ENCODE data around the gene RPL36.
A peak's percentile ranks its signal among the peaks of the same experiment; 100 is the strongest.
"Not testable (repeated sequence)": the region's sequence is repeated elsewhere in the genome, so short reads cannot be mapped to it uniquely, and the experiment has no call there.

The RPL36 gene

DNA sequence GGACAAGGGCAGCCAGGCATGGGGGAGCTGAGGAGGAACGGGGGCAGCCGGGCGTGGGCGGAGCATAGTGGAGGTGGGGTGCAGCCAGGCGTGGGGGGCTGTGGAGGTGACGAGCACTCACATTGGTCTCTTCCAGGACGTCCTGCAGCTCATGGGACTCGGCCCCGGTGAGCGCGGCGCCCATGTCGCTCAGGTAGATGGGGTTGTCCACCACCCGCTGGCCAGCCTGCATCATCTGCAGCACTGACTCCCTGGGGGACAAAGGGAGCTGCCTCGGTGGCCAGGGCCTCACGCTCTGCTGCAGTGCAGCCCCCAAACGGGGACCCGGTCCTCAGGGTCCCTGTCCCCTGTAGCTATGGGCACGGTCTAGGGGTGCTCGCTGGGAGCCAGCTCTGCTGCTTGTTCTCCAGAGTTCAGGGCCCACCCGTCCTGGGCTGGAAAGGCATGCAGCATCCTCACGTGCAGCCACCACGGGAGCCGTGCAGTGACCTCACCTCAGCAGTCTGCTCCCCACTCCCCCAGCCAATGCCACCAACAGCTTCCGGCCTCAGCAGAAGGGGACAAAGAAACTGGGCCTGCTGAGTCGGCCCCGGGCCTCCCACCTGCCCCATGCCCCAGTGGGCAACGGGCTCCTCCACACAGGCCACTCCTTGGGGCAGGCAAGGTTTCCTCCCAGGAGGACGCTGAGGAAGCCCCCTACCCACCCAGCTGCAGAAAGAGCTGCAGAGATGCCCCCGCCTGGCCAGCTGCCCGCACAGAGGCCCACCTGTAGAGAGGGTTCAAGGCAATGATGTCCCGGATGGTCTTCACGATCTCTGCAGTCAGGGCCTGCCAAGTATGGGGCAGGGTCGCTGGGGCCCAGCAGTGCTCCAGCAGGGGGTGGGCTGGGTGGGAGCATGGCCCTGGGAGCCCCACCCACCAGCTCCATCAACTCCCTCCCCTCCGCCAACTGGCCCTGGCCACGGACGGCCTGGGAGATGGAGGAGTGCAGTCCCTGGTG is 17.8 kb downstream of the RPL36 start:
- no peak for DNase-seq

DNA sequence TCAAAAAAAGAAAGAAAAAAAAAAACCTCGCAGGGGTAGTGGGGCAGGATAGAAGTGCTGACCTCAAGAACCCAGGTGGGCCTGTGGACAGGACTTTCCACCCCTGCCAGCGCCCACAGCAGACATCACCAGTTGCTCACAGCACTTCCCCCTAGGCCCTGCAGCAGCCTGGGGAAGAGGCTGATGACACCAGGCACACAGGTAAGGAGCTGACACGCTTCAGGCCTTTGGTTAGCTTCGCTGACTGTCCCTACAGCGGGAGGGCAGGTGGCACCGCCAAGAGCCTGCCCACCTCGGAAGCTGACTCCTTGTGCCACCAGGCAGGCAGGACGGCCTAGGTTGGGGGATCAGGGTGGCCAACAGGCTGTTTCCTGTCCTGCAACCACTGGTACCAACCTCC is 20.9 kb downstream of the RPL36 start:
- DNase-seq: no peak

DNA sequence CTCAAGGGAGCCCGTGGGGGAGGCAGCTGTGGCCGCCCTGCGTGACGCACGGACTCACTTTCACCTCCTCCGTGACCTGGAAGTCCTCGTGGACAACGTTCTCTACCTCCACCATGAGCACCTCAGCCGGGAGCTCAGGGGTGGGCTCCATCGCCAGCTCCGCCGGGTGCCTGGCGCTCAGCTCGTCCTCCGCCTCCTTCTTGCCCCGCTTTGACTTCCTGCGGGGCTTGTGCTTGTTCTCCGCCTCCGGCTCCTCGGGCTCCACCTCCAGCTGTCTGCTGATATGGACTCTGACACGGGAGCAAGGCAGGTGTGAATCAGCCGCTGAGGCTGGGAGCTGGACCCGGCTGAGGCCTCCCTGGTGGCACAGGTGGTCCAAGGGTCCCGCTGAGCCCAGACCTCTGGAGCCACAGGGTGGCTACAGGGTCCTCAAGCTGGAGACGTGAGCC is 21.6 kb downstream of the RPL36 start:
- no peak for DNase-seq

DNA sequence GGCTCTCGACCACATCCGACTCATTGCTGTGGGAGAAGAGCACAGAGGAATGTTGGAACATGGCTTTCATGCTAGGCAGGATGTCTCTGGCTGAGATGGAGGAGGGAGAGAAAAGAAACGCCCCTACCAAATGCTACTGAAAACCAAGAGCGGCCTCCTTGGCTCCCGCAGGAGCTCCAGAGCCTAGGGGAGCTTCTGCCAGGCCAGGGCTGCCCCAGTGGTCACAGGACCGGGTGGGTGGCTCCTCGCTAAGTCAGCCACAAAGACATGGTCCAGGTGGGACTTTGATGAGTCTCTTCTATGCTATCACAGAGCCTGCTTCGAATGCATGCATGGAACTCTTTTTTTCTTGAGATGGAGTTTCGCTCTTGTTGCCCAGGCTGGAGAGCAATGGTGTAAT is 23.1 kb downstream of the RPL36 start:
- DNase-seq: no peak

DNA sequence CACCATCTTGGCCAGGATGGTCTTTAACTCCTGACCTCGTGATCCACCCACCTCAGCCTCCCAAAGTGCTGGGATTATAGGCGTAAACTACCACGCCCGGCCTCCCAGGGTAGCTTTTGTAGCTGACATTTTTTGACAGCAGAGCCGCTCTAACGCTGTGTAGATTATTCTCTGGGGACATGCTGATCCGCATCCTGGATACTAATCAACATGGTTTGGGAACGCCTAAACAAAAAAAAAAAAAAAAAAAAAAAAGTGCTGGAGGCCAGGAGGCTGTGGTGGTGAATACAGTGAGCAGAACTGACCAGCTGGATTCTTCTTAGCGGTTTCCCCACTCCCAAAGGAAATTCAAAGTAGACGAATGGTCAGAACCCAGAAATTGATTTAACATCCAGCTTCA is 24.7 kb downstream of the RPL36 start:
- DNase-seq: no peak

DNA sequence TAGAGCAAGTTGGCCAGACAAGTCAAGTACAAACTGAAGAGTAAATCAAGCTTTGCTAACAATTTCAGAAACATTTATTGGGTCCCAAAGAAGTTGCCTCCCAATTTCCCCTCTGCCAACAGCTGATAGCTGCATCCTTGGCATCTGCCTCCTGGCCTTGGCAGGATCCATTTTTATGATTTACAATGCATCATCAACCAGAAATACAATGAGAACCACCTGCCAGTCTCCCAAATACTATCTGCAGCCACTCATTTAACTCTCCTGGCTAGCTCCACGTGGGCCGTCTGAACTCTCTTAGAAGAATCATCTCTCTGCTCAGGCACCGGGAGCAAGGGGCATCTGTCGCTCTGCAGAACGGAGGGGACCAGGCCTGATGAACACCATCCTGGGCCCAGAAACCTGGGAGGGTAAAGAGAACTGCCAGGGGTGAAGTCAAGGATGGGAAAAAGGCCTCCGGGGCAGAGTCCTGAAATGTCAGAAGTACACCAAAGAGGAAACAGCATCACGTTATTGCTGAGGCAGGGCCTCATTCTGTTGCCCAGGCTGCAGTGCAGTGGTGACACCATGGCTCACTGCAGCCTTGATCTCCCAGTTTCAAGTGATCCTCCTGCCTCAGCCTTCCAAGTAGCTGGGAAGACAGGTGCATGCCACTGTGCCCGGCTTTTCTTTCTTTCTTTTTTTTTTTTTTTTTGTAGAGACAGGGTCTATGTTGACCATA is 27.3 kb downstream of the RPL36 start:
- no peak for DNase-seq

DNA sequence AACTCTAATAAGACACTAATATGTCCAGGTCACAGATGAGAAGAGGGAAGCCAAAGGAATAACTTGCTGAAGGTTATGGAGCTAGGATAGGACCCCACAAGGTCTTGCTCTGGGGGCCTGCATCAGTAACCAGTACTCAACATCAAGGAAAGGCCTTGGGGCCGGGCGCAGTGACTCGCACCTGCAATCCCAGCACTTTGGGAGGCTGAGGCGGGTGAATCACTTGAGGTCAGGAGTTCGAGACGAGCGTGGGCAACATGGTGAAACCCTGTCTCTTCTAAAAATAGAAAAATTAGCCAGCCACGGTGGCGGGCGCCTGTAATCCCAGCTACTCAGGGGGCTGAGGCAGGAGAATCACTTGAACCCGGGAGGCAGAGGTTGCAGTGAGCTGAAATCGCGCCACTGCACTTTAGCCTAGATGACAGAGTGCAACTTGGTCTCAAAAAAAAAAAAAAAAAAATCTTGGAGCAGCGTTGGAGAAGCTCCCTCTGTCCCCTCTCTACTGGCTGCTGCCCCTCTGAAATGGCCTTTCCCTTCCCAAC is 28.0 kb downstream of the RPL36 start:
- no peak for DNase-seq

DNA sequence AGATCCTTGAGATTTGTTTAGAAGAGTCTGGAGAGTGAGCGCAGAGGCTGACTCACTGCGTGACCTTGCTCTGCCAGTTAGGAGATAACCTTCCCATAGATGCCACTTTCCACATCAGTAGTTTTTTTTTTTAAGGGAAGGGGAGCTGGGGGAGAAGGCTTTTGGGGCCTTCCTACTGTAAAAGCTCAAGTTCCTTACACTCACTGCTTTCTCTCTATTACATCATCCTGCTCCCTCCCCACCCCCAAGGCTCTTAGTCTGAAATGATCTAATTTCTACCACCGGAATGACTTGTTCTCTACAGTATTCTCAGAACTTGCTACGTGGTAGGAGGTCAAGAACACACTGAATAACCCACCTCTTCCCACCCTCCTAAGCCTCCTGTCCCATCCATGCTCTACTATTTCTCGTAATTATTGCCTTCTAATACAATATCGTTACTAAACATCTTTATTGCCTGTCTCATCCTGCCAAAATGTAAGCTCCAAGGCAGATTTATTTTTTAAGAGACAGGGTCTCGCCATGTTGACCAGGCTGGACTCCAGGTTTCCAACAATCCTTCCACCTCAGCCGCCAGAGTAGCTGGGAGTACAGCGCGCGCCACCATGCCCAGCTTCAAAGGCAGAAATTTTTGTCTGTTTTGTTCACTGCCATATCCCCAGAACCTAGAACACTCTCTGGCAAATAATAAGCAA is 28.6 kb downstream of the RPL36 start:
- peak; percentile 41 for DNase-seq

DNA sequence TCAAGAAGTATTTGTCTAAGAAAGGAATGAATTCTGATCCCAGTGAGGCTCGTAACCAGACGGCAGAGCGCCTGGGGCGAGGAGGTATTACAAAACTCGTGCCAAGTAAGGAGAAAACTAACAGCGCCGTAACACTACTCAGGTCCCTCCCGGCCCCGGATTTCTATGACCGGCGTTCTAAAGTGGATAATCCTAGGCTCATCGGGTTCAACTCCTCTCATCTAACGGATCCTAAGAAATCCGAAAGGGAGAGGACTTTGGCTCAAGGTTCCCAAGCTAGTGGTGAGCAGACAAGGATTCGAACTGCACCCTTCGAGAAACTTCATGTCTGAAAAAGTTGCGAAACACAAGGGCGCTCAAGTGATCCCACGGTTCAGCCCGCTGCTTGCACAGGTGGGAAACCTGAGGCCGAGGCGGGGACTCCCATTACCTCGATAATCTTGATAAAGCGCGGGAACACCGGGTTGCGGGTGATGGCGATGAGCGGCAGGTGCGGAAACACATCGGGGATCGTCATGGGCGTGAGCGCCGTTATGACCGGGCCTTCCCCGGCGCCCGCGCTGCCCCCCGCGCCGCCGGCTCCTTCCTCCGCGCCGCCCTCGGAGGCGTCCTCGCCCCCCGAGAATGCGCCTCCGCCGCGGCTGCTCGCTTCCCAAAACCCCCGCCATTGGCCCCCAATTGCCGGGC is 29.3 kb downstream of the RPL36 start:
- peak; percentile 54 for DNase-seq

DNA sequence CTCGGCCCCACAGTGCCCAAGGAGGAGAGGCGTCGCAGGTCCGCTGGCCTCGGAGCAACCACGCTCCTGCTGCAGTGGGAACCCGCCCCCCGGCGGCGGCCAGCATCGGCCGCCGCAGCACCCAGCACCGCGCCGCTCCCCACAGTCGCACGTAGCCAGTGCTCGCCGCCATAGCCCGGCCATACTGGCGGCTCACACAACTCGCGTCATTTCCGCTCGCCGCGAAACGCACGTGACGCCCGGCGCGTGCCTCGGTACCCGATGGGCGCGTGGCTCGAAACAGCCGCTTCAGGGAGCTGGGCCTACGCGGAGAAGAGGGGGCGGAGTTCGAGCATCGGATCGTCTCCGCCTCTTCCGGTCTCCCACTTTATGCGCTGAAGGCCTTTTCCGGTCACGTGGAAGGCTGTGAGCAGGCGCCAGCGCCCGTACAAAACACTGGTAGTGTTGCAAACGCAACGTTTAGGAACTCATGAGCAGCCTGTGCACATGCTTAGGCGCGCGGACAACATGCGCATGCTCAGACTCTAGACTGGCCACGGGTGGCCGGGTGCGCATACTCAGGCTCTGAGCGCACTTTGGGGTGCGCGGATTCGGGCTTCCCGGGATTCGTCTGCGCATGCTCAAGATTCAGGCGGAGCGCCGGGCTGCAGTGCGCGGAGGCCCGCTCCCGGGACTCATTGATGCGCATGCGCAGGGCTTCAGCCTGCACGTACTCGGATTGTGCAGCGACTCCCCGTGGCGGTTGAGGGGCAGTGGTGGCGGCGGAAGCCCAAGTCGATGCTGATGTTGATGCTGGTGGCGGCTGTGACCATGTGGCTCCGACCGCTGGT is 30.1 kb downstream of the RPL36 start, which contains the start of the genes CATSPERD and LONP1:
Gene CATSPERD (plus strand): TSS at position 677 of the 830 bp plus-strand sequence. CDS start 101 bp downstream, at position 778.
Gene LONP1 (minus strand): TSS at position 186 of the 830 bp plus-strand sequence. CDS start 14 bp downstream, at position 172.
- DNase-seq: peak; percentile 100

DNA sequence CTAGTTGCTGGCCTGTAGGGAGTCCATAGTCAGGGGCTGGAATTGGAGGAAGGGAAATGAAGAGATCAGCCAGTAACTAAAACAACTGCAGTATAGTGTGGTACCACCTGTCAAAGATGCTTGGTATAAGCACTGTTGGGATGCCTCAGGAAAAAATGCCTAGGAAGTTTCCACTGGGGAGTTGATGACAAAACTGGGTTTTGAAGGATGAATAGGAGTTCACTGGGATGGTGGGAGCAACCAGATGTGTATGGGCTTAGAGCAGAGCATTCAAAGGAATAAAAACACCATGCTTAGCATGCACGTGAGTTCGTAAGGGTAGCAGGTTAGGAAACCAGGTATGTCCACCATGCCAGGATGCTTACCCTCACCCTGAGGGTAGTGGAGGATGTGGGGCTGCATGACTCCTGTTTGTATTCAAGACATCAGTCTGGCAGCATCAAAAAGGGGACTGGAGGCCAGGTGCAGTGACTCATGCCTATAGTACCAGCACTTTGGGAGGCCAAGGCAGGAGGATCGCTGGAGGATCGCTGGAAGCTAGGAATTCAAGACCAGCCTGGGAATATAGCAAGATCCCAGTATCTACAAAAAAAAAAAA is 37.5 kb downstream of the RPL36 start:
- DNase-seq: no peak

DNA sequence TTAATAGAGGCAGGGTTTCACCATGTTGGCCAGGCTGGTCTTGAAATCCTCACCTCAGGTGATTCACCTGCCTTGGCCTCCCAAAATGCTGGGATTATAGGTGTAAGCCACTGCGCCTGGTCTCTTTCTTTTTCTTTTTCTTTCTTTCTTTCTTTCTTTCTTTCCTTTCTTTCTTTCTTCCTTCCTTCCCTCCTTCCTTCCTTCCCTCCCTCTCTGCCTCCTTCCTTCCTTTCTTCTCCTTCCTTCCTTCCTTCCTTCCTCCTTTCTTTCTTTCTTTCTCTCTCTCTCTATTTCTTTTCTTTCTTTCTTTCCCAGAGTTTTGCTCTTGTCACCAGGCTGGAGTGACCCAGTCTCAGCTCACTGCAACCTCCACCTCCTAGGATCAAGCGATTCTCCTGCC is 43.1 kb downstream of the RPL36 start:
- DNase-seq: not testable (repeated sequence)

DNA sequence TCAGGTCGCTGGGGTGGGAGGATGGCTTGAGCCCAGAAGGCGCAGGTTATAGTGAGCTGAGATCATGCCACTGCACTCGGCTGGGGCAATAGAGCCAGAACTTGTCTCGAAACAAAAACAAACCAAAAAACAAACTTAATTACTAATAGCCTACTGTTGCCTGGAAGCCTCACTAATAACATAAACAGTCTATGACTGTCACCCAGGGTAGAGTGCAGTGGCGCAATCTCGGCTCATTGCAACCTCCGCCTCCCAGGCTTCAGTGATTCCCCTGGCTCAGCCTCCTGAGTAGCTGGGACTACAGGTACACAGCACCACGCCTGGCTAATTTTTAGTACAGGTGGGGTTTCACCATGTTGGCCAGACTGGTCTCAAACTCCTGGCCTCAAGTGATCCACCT is 48.3 kb downstream of the RPL36 start:
- no peak for DNase-seq
